Measurements from ENCODE around the gene TRAPPC11.
"Not testable (repeated sequence)": the region's sequence is repeated elsewhere in the genome, so short reads cannot be mapped to it uniquely, and the experiment has no call there.

The TRAPPC11 gene

GRCh38 chr4:183626168-183626567 lies 32.9 kb upstream of the TRAPPC11 start:
- no peak for ATAC-seq (ENCODE audit: insufficient read depth, low read depth)
- H3K79me2 ChIP-seq (ENCODE audit: insufficient read depth, low read length): no peaks in the 10 kb centered on the region
- H3K27ac ChIP-seq (ENCODE audit: low read length): no peak overlapping the region
- H3K4me1 ChIP-seq (ENCODE audit: insufficient read depth, low read length): no peaks in the 10 kb centered on the region
- H3K4me2 ChIP-seq (ENCODE audit: insufficient read depth, low read length): no peak overlapping the region
- TF ChIP-seq CTCF (IDR thresholded peaks at IDR 0.05; ENCODE audit: borderline replicate concordance, extremely low read depth, low read length, poor library complexity, severe bottlenecking) (no peak), EZH2 (IDR thresholded peaks at IDR 0.05; ENCODE audit: borderline replicate concordance, low read depth, low read length, severe bottlenecking) (no peak)
- H4K20me1 ChIP-seq (ENCODE audit: insufficient read depth, low read length): no peaks in the 10 kb centered on the region
- no peak overlapping the region for H3K9ac ChIP-seq (ENCODE audit: low read depth, low read length)
- H3K9me3 ChIP-seq (ENCODE audit: insufficient read depth, low read length, severe bottlenecking): no peaks in the 10 kb centered on the region
- H3K27me3 ChIP-seq (ENCODE audit: insufficient read depth, low read length, poor library complexity): no peaks in the 10 kb centered on the region
- DNase-seq: no peak
- H2AFZ ChIP-seq (ENCODE audit: low read depth, low read length): no peak overlapping the region
- H3K4me3 ChIP-seq (ENCODE audit: low read depth in 1 of 2, low read length in 2 of 2): no peak overlapping the region
- H3K36me3 ChIP-seq (ENCODE audit: insufficient read depth, low read length): no peaks in the 10 kb centered on the region

DNA sequence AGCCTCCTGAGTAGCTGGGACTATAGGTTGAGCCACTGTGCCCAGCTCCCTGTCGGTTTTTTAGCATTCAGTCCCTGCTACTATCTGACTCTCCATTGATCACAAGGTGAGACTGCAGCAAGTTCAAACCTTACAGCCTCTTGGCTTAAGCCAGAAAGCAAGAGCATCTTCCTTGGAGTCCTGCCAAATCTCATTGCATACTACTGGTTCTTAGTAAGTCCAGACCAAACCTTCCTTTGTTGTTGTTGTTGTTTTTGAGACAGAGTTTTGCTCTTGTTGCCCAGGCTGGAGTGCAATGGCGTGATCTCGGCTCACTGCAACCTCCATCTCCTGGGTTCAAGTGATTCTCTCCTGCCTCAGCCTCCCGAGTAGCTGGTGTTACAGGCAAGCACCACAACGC lies 31.8 kb upstream of the TRAPPC11 start:
- not testable (repeated sequence) for H4K20me1 ChIP-seq (ENCODE audit: insufficient read depth, low read length); H3K4me3 ChIP-seq (ENCODE audit: low read depth in 1 of 2, low read length in 2 of 2); H3K9me3 ChIP-seq (ENCODE audit: insufficient read depth, low read length, severe bottlenecking); H3K4me1 ChIP-seq (ENCODE audit: insufficient read depth, low read length); H3K36me3 ChIP-seq (ENCODE audit: insufficient read depth, low read length); H3K9ac ChIP-seq (ENCODE audit: low read depth, low read length); H3K79me2 ChIP-seq (ENCODE audit: insufficient read depth, low read length); H3K27ac ChIP-seq (ENCODE audit: low read length); H3K4me2 ChIP-seq (ENCODE audit: insufficient read depth, low read length); ATAC-seq (ENCODE audit: insufficient read depth, low read depth); H3K27me3 ChIP-seq (ENCODE audit: insufficient read depth, low read length, poor library complexity); DNase-seq; H2AFZ ChIP-seq (ENCODE audit: low read depth, low read length)

GRCh38 chr4:183627979-183628588 lies 31.0 kb upstream of the TRAPPC11 start:
- Histone ChIP-seq H3K27me3 (ENCODE audit: insufficient read depth, low read length, poor library complexity) (no peaks in the 10 kb centered on the region), H2AFZ (ENCODE audit: low read depth, low read length) (no peak overlapping the region), H3K4me2 (ENCODE audit: insufficient read depth, low read length) (no peak overlapping the region), H3K4me3 (ENCODE audit: low read depth in 1 of 2, low read length in 2 of 2) (no peak overlapping the region), H3K79me2 (ENCODE audit: insufficient read depth, low read length) (no peaks in the 10 kb centered on the region), H3K9me3 (ENCODE audit: insufficient read depth, low read length, severe bottlenecking) (no peaks in the 10 kb centered on the region), H3K9ac (ENCODE audit: low read depth, low read length) (no peak overlapping the region), H3K27ac (ENCODE audit: low read length) (no peak overlapping the region), H4K20me1 (ENCODE audit: insufficient read depth, low read length) (no peaks in the 10 kb centered on the region), H3K36me3 (ENCODE audit: insufficient read depth, low read length) (no peaks in the 10 kb centered on the region), H3K4me1 (ENCODE audit: insufficient read depth, low read length) (no peaks in the 10 kb centered on the region)
- TF ChIP-seq EZH2 (IDR thresholded peaks at IDR 0.05; ENCODE audit: borderline replicate concordance, low read depth, low read length, severe bottlenecking) (no peak), CTCF (IDR thresholded peaks at IDR 0.05; ENCODE audit: borderline replicate concordance, extremely low read depth, low read length, poor library complexity, severe bottlenecking) (no peak)
- no peak for DNase-seq
- no peak for ATAC-seq (ENCODE audit: insufficient read depth, low read depth)

GRCh38 chr4:183631577-183632198 lies 27.4 kb upstream of the TRAPPC11 start:
- H3K27me3 ChIP-seq (ENCODE audit: insufficient read depth, low read length, poor library complexity): no peaks in the 10 kb centered on the region
- TF ChIP-seq EZH2 (IDR thresholded peaks at IDR 0.05; ENCODE audit: borderline replicate concordance, low read depth, low read length, severe bottlenecking): no peak
- H3K4me2 ChIP-seq (ENCODE audit: insufficient read depth, low read length): no peak overlapping the region
- H3K9ac ChIP-seq (ENCODE audit: low read depth, low read length): no peak overlapping the region
- ATAC-seq (ENCODE audit: insufficient read depth, low read depth) (no peak), DNase-seq (no peak)
- no peaks in the 10 kb centered on the region for H3K79me2 ChIP-seq (ENCODE audit: insufficient read depth, low read length)
- H4K20me1 ChIP-seq (ENCODE audit: insufficient read depth, low read length): no peaks in the 10 kb centered on the region
- H3K36me3 ChIP-seq (ENCODE audit: insufficient read depth, low read length): no peaks in the 10 kb centered on the region
- no peak overlapping the region for H2AFZ ChIP-seq (ENCODE audit: low read depth, low read length)
- no peak overlapping the region for H3K27ac ChIP-seq (ENCODE audit: low read length)
- H3K9me3 ChIP-seq (ENCODE audit: insufficient read depth, low read length, severe bottlenecking): no peaks in the 10 kb centered on the region
- no peak overlapping the region for H3K4me3 ChIP-seq (ENCODE audit: low read depth in 1 of 2, low read length in 2 of 2)
- no peaks in the 10 kb centered on the region for H3K4me1 ChIP-seq (ENCODE audit: insufficient read depth, low read length)

All from DND-41 (cell line).